WTC11 (cell line): ENCODE results near the gene CYB561D2. TPM values are rescaled to one million over a fixed set of nuclear protein-coding genes. Genes with fewer than 3 reads are reported as not detected.

Experiments
- ETV6 ChIP-seq: sonication (generic); formaldehyde crosslinking; IDR thresholded peaks from 2 replicates; pipeline ENCODE4 v1.8.1; 2022; ENCODE audit warnings: mild to moderate bottlenecking, missing genetic modification reagents
- FOXP1 ChIP-seq: sonication (generic); formaldehyde crosslinking; IDR thresholded peaks from 2 replicates; pipeline ENCODE4 v1.8.0; 2022; ENCODE audit warnings: missing genetic modification reagents, mild to moderate bottlenecking, moderate library complexity, borderline replicate concordance
- GRHL2 ChIP-seq: fragments of 250-450 bp; sonication (Bioruptor Pico); IDR thresholded peaks from 2 replicates; pipeline ENCODE4 v1.8.0; 2022; ENCODE audit warnings: mild to moderate bottlenecking, moderate library complexity; ENCODE audit not compliant: insufficient replicate concordance, severe bottlenecking
- GTF2I ChIP-seq: fragments of 250-450 bp; sonication (Bioruptor Pico); conservative IDR thresholded peaks from 2 replicates; pipeline ENCODE4 v1.4.0; 2021; ENCODE audit warnings: mild to moderate bottlenecking
- MYBL2 ChIP-seq: sonication (generic); formaldehyde crosslinking; IDR thresholded peaks from 2 replicates; pipeline ENCODE4 v1.8.1; 2023; ENCODE audit warnings: mild to moderate bottlenecking, moderate library complexity, missing genetic modification reagents
- NR2C2 ChIP-seq: sonication (generic); formaldehyde crosslinking; IDR thresholded peaks from 2 replicates; pipeline ENCODE4 v1.8.0; 2022; ENCODE audit warnings: mild to moderate bottlenecking, missing genetic modification reagents
- SMAD3 ChIP-seq: sonication (generic); formaldehyde crosslinking; IDR thresholded peaks from 2 replicates; pipeline ENCODE4 v1.8.0; 2022; ENCODE audit warnings: missing genetic modification reagents, mild to moderate bottlenecking, borderline replicate concordance
- TEAD4 ChIP-seq: sonication (generic); formaldehyde crosslinking; IDR thresholded peaks from 2 replicates; pipeline ENCODE4 v1.8.0; 2022; ENCODE audit warnings: mild to moderate bottlenecking, missing genetic modification reagents
- ZNF121 ChIP-seq: sonication (generic); formaldehyde crosslinking; IDR thresholded peaks from 2 replicates; pipeline ENCODE4 v1.8.0; 2023; ENCODE audit warnings: missing genetic modification reagents
- ZNF396 ChIP-seq: fragments of 250-450 bp; sonication (Bioruptor Pico); IDR thresholded peaks from 2 replicates; pipeline ENCODE4 v1.8.0; 2021; ENCODE audit warnings: mild to moderate bottlenecking, moderate library complexity, borderline replicate concordance
- ZNF423 ChIP-seq: fragments of 250-450 bp; sonication (Bioruptor Pico); IDR thresholded peaks from 2 replicates; pipeline ENCODE4 v2.1.2; 2022; ENCODE audit warnings: mild to moderate bottlenecking, moderate library complexity
- ZNF671 ChIP-seq: fragments of 250-450 bp; sonication (Bioruptor Pico); IDR thresholded peaks from 2 replicates; pipeline ENCODE4 v1.8.0; 2021; ENCODE audit warnings: mild to moderate bottlenecking
- total RNA-seq: library from RNA; stranded (reverse); gene quantifications from 3 replicates; pipeline ENCODE4 v1.2.3, GENCODE V29; 2021
- TF ChIP-seq, protein P1 (sequence below): sonication (generic); formaldehyde crosslinking; conservative IDR thresholded peaks from 2 replicates; pipeline ENCODE4 v1.8.1; 2023; ENCODE audit warnings: mild to moderate bottlenecking, low read depth, missing genetic modification reagents, moderate library complexity
- TF ChIP-seq, protein P2 (sequence below): fragments of 250-450 bp; sonication (Bioruptor Pico); IDR thresholded peaks from 2 replicates; pipeline ENCODE4 v1.9.0; 2021; ENCODE audit warnings: mild to moderate bottlenecking, borderline replicate concordance
- TF ChIP-seq, protein P3 (sequence below): sonication (generic); formaldehyde crosslinking; conservative IDR thresholded peaks from 2 replicates; pipeline ENCODE4 v1.8.1; 2022; ENCODE audit warnings: mild to moderate bottlenecking, missing genetic modification reagents
- TF ChIP-seq, protein P4 (sequence below): fragments of 250-450 bp; sonication (Bioruptor Pico); IDR thresholded peaks from 2 replicates; pipeline ENCODE4 v2.1.2; 2022; ENCODE audit warnings: mild to moderate bottlenecking, moderate library complexity
- TF ChIP-seq, protein P5 (sequence below): sonication (generic); formaldehyde crosslinking; IDR thresholded peaks from 2 replicates; pipeline ENCODE4 v1.8.1; 2023; ENCODE audit warnings: mild to moderate bottlenecking, missing genetic modification reagents, moderate library complexity
- TF ChIP-seq, protein P6 (sequence below): sonication (generic); formaldehyde crosslinking; IDR thresholded peaks from 2 replicates; pipeline ENCODE4 v1.8.1; 2022; ENCODE audit warnings: mild to moderate bottlenecking, moderate library complexity, missing genetic modification reagents
- TF ChIP-seq, protein P7 (sequence below): fragments of 250-450 bp; sonication (Bioruptor Pico); conservative IDR thresholded peaks from 2 replicates; pipeline ENCODE4 v1.9.0; 2021; ENCODE audit warnings: mild to moderate bottlenecking
- TF ChIP-seq, protein P8 (sequence below): sonication (generic); formaldehyde crosslinking; IDR thresholded peaks from 2 replicates; pipeline ENCODE4 v1.8.0; 2022; ENCODE audit warnings: mild to moderate bottlenecking, missing genetic modification reagents
- TF ChIP-seq, protein P9 (sequence below): sonication (generic); formaldehyde crosslinking; IDR thresholded peaks from 2 replicates; pipeline ENCODE4 v1.8.1; 2022; ENCODE audit warnings: low read depth, missing genetic modification reagents, borderline replicate concordance

The CYB561D2 gene
- total RNA-seq, 1 experiment from 2014 or later, result 9.8 TPM

DNA sequence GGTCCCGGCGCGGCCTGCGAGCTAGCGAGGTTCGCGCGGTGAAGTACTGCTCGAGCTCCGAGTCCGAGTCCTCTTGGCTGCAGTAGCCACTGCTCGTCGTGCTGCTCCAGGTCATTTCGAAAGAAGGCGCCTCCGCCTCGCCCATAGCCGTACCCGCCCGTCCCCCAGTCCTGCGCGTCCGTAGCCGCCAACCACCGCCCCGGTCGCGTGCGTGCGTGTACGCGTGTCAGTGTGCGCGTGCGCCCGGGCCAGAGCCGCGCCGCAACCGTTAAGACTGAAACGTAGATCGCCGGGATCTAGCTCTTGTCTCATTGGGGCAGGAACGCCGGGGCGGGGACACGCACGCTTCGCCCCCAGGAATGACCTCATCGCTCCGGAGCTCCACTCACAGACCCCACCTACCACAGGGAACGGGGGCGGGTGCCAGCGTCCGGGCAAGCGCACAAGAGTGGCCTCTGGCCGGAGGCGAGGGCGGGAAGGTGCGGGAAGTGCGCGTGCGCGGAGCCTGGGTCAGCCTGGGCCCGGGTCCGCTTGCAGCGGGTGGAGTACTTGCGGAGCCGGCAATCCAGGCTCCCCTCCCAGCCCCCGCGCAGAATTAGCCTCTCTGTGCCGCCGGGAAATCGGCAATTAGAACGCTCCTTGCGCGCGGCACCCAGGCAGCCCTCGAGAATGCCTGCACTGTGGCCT lies 13.3 kb upstream of the CYB561D2 start (continued):
- TF ChIP-seq, protein P1, sequence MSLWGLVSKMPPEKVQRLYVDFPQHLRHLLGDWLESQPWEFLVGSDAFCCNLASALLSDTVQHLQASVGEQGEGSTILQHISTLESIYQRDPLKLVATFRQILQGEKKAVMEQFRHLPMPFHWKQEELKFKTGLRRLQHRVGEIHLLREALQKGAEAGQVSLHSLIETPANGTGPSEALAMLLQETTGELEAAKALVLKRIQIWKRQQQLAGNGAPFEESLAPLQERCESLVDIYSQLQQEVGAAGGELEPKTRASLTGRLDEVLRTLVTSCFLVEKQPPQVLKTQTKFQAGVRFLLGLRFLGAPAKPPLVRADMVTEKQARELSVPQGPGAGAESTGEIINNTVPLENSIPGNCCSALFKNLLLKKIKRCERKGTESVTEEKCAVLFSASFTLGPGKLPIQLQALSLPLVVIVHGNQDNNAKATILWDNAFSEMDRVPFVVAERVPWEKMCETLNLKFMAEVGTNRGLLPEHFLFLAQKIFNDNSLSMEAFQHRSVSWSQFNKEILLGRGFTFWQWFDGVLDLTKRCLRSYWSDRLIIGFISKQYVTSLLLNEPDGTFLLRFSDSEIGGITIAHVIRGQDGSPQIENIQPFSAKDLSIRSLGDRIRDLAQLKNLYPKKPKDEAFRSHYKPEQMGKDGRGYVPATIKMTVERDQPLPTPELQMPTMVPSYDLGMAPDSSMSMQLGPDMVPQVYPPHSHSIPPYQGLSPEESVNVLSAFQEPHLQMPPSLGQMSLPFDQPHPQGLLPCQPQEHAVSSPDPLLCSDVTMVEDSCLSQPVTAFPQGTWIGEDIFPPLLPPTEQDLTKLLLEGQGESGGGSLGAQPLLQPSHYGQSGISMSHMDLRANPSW (CRISPR knock-in tag), result no peak
- TF ChIP-seq, protein P2, sequence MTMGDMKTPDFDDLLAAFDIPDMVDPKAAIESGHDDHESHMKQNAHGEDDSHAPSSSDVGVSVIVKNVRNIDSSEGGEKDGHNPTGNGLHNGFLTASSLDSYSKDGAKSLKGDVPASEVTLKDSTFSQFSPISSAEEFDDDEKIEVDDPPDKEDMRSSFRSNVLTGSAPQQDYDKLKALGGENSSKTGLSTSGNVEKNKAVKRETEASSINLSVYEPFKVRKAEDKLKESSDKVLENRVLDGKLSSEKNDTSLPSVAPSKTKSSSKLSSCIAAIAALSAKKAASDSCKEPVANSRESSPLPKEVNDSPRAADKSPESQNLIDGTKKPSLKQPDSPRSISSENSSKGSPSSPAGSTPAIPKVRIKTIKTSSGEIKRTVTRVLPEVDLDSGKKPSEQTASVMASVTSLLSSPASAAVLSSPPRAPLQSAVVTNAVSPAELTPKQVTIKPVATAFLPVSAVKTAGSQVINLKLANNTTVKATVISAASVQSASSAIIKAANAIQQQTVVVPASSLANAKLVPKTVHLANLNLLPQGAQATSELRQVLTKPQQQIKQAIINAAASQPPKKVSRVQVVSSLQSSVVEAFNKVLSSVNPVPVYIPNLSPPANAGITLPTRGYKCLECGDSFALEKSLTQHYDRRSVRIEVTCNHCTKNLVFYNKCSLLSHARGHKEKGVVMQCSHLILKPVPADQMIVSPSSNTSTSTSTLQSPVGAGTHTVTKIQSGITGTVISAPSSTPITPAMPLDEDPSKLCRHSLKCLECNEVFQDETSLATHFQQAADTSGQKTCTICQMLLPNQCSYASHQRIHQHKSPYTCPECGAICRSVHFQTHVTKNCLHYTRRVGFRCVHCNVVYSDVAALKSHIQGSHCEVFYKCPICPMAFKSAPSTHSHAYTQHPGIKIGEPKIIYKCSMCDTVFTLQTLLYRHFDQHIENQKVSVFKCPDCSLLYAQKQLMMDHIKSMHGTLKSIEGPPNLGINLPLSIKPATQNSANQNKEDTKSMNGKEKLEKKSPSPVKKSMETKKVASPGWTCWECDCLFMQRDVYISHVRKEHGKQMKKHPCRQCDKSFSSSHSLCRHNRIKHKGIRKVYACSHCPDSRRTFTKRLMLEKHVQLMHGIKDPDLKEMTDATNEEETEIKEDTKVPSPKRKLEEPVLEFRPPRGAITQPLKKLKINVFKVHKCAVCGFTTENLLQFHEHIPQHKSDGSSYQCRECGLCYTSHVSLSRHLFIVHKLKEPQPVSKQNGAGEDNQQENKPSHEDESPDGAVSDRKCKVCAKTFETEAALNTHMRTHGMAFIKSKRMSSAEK, result no peak
- TF ChIP-seq, protein P3, sequence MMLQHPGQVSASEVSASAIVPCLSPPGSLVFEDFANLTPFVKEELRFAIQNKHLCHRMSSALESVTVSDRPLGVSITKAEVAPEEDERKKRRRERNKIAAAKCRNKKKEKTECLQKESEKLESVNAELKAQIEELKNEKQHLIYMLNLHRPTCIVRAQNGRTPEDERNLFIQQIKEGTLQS (CRISPR knock-in tag), result no peak
- TF ChIP-seq GRHL2, result no peak
- TF ChIP-seq MYBL2 (CRISPR knock-in tag), result peak; percentile 98
- TF ChIP-seq ZNF671 (CRISPR knock-in tag), result no peak
- TF ChIP-seq, protein P4, sequence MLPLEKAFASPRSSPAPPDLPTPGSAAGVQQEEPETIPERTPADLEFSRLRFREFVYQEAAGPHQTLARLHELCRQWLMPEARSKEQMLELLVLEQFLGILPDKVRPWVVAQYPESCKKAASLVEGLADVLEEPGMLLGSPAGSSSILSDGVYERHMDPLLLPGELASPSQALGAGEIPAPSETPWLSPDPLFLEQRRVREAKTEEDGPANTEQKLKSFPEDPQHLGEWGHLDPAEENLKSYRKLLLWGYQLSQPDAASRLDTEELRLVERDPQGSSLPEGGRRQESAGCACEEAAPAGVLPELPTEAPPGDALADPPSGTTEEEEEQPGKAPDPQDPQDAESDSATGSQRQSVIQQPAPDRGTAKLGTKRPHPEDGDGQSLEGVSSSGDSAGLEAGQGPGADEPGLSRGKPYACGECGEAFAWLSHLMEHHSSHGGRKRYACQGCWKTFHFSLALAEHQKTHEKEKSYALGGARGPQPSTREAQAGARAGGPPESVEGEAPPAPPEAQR (CRISPR knock-in tag), result no peak
- TF ChIP-seq, protein P5, sequence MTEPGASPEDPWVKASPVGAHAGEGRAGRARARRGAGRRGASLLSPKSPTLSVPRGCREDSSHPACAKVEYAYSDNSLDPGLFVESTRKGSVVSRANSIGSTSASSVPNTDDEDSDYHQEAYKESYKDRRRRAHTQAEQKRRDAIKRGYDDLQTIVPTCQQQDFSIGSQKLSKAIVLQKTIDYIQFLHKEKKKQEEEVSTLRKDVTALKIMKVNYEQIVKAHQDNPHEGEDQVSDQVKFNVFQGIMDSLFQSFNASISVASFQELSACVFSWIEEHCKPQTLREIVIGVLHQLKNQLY (CRISPR knock-in tag), result no peak
- no peak for TF ChIP-seq ZNF423 (CRISPR knock-in tag)
- no peak for TF ChIP-seq TEAD4 (CRISPR knock-in tag)
- no peak for TF ChIP-seq NR2C2 (CRISPR knock-in tag)
- peak; percentile 91 for TF ChIP-seq FOXP1
- TF ChIP-seq SMAD3, result peak; percentile 74; the same call in 1 of the 2 replicates
- TF ChIP-seq ZNF396, result no peak
- TF ChIP-seq, protein P6, sequence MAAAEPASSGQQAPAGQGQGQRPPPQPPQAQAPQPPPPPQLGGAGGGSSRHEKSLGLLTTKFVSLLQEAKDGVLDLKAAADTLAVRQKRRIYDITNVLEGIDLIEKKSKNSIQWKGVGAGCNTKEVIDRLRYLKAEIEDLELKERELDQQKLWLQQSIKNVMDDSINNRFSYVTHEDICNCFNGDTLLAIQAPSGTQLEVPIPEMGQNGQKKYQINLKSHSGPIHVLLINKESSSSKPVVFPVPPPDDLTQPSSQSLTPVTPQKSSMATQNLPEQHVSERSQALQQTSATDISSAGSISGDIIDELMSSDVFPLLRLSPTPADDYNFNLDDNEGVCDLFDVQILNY (CRISPR knock-in tag), result peak; percentile 64; the same call in 1 of the 2 replicates
- no peak for TF ChIP-seq GTF2I (CRISPR knock-in tag)
- no peak for TF ChIP-seq ZNF121 (CRISPR knock-in tag)
- TF ChIP-seq, protein P7, sequence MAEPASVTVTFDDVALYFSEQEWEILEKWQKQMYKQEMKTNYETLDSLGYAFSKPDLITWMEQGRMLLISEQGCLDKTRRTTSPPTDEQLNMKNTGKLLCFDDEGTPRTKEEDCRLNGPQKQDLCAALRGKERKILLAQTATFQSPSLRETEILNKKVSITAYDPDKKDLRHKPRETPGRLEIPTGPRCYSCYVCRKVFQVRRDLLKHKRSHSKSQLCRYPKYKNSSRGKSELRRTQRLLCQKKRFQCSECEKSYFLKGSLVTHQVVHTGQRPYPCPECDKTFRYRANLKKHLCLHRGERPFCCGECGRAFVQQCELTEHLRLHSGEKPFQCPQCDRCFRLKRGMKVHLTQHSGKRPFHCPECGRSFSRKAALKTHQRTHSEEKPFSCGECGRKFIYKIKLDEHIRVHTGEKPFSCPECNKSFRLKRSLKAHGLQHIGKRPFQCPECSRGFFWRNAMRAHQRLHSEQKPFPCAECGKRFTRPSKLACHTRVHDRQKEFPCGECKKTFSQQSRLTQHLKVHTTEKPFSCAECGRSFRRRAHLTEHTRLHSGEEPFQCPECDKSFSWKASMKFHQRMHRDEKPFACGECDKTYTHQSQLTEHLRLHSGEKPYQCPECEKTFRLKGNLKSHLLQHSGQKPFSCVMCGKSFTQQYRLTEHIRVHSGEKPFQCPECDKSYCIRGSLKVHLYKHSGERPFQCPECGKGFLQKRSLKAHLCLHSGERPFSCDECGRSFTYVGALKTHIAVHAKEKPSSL (CRISPR knock-in tag), result no peak
- TF ChIP-seq, protein P8, sequence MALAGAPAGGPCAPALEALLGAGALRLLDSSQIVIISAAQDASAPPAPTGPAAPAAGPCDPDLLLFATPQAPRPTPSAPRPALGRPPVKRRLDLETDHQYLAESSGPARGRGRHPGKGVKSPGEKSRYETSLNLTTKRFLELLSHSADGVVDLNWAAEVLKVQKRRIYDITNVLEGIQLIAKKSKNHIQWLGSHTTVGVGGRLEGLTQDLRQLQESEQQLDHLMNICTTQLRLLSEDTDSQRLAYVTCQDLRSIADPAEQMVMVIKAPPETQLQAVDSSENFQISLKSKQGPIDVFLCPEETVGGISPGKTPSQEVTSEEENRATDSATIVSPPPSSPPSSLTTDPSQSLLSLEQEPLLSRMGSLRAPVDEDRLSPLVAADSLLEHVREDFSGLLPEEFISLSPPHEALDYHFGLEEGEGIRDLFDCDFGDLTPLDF (CRISPR knock-in tag), result no peak
- TF ChIP-seq, protein P9, sequence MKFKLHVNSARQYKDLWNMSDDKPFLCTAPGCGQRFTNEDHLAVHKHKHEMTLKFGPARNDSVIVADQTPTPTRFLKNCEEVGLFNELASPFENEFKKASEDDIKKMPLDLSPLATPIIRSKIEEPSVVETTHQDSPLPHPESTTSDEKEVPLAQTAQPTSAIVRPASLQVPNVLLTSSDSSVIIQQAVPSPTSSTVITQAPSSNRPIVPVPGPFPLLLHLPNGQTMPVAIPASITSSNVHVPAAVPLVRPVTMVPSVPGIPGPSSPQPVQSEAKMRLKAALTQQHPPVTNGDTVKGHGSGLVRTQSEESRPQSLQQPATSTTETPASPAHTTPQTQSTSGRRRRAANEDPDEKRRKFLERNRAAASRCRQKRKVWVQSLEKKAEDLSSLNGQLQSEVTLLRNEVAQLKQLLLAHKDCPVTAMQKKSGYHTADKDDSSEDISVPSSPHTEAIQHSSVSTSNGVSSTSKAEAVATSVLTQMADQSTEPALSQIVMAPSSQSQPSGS (CRISPR knock-in tag), result no peak
- peak; percentile 65; the same call in 1 of the 2 replicates for TF ChIP-seq ETV6 (CRISPR knock-in tag)
